K562 (cell line): ENCODE data around the gene GTPBP6. TPM values are rescaled to one million over a fixed set of nuclear protein-coding genes. Genes with fewer than 3 reads are reported as not detected.

Source experiments
- CBFA2T2 ChIP-seq: fragments of 450-650 bp; conservative IDR thresholded peaks from 2 replicates; pipeline ENCODE4 v1.6.1; 2017; ENCODE audit warnings: mild to moderate bottlenecking
- HDAC3 ChIP-seq: fragments of 450-650 bp; IDR thresholded peaks from 2 replicates; pipeline ENCODE4 v1.6.1; 2018; ENCODE audit warnings: borderline replicate concordance, mild to moderate bottlenecking, moderate library complexity; ENCODE audit not compliant: partially characterized antibody
- NUFIP1 ChIP-seq: fragments of 450-650 bp; IDR thresholded peaks from 2 replicates; pipeline ENCODE4 v1.6.1; 2018; ENCODE audit not compliant: partially characterized antibody
- PTTG1 ChIP-seq: fragments of 450-650 bp; IDR thresholded peaks from 2 replicates; pipeline ENCODE4 v1.6.1; 2016; ENCODE audit warnings: low read depth, mild to moderate bottlenecking, missing genetic modification characterization, missing compliant biosample characterization
- RBM34 ChIP-seq: fragments of 200-400 bp; formaldehyde crosslinking; IDR thresholded peaks from 2 replicates; pipeline ENCODE4 v1.6.1; 2018; ENCODE audit warnings: low read length, borderline replicate concordance; ENCODE audit not compliant: insufficient read depth
- TAF1 ChIP-seq: IDR thresholded peaks from 2 replicates; pipeline ENCODE4 v1.6.1; 2011; ENCODE audit warnings: mild to moderate bottlenecking, low read length, moderate library complexity; ENCODE audit not compliant: insufficient read depth, control insufficient read depth, severe bottlenecking; ENCODE audit errors: extremely low read depth
- TGIF2 ChIP-seq: sonication (generic); formaldehyde crosslinking; IDR thresholded peaks from 2 replicates; pipeline ENCODE4 v1.8.1; 2022; ENCODE audit warnings: mild to moderate bottlenecking, missing genetic modification reagents, moderate library complexity
- ZNF785 ChIP-seq: fragments of 250-450 bp; sonication (Bioruptor Pico); IDR thresholded peaks from 2 replicates; pipeline ENCODE4 v1.4.0; 2020; ENCODE audit warnings: mild to moderate bottlenecking
- polyA plus RNA-seq, 8 experiments: library from polyadenylated mRNA; depleted of rRNA in 4 of 8; stranded (reverse) in 5 of 8; unstranded in 3 of 8; fragments of >200 nt; fragmentation: Nextera tagmentation in 2 of 8; fragmentation: Illumina TruSeq in 1 of 8; extraction: Ambion mirVana in 2 of 8; extraction: Trizol in 1 of 8; gene quantifications; 2 replicates each; pipeline versions ENCODE4 v1.2.1 to v1.2.3, GENCODE V29; 2011 to 2014; ENCODE audit warnings: inconsistent platforms in 1 of 8, missing spikeins in 1 of 8
- total RNA-seq, 7 experiments: library from RNA; depleted of rRNA in 6 of 7; stranded (reverse); fragments of >200 nt in 6 of 7; fragmentation: Illumina TruSeq in 2 of 7; extraction: Trizol in 2 of 7; gene quantifications; 2 replicates each; pipeline versions ENCODE4 v1.2.1 to v1.2.3, GENCODE V29; 2011 to 2021; ENCODE audit warnings: low replicate concordance in 1 of 7
- TF ChIP-seq, protein P1 (sequence below): sonication (generic); formaldehyde crosslinking; IDR thresholded peaks from 2 replicates; pipeline ENCODE4 v1.8.1; 2022; ENCODE audit warnings: missing genetic modification reagents
- TF ChIP-seq, protein P2 (sequence below): sonication (generic); formaldehyde crosslinking; IDR thresholded peaks from 2 replicates; pipeline ENCODE4 v1.8.0; 2022; ENCODE audit warnings: missing genetic modification reagents, mild to moderate bottlenecking, moderate library complexity, borderline replicate concordance
- TF ChIP-seq, protein P3 (sequence below): IDR thresholded peaks from 3 replicates; pipeline ENCODE4 v1.6.1; 2011; ENCODE audit warnings: borderline replicate concordance, mild to moderate bottlenecking, moderate library complexity; ENCODE audit not compliant: insufficient read length; ENCODE audit errors: extremely low read depth
- TF ChIP-seq, protein P4 (sequence below), 2 experiments: fragments of 450-650 bp; IDR thresholded peaks; 2 replicates each; pipeline ENCODE4 v1.6.1; 2016; ENCODE audit warnings: mild to moderate bottlenecking in 2 of 2, borderline replicate concordance in 1 of 2, low read depth in 1 of 2, moderate library complexity in 1 of 2

Gene GTPBP6
- total and polyA plus RNA-seq, 9 of the 15 experiments (the other 6 are each of a cell fraction or from before 2014, with no cell fraction given) = 0.24 to 35.2 (median 8.0) TPM

DNA sequence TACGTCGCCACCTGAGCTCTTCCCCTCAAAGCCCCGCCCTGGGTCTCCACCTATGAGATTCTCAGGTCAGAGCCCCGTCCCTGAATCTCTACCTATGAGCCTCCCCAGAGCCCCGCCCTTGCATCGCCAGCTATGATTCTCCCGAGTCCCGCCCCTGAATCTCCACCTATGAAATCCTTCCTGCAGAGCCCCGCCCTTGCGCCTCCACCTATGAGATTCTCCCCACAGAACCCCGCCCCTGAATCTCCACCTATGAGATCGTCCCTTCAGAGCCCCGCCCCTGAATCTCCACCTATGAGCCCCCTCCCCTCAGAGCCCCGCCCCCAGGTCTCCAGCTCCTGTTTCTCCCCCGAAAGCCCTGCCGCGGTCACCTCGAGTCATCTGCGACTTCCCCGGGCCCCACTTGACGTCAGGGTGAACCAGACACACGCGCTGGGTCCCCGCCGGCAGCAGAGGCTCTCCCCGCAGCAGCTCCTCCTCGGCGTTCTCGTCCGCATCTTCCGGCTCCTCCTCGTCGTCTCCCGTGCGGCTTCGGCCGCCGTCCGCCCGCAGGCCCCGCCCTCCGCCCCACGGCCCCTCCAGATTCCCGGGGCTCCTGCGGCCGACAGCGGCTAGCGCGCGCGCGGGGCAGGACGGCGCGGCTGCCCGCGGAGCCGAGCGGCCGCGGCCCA is 393 bp downstream of the GTPBP6 start (continued):
- TF ChIP-seq, protein P1, sequence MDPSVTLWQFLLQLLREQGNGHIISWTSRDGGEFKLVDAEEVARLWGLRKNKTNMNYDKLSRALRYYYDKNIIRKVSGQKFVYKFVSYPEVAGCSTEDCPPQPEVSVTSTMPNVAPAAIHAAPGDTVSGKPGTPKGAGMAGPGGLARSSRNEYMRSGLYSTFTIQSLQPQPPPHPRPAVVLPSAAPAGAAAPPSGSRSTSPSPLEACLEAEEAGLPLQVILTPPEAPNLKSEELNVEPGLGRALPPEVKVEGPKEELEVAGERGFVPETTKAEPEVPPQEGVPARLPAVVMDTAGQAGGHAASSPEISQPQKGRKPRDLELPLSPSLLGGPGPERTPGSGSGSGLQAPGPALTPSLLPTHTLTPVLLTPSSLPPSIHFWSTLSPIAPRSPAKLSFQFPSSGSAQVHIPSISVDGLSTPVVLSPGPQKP = no peak
- TF ChIP-seq TAF1 (peak; percentile 50), HDAC3 (no peak), NUFIP1 (no peak), ZNF785 (no peak), PTTG1 (no peak), RBM34 (no peak), TGIF2 (CRISPR knock-in tag) (no peak), CBFA2T2 (no peak)
- TF ChIP-seq, protein P2, sequence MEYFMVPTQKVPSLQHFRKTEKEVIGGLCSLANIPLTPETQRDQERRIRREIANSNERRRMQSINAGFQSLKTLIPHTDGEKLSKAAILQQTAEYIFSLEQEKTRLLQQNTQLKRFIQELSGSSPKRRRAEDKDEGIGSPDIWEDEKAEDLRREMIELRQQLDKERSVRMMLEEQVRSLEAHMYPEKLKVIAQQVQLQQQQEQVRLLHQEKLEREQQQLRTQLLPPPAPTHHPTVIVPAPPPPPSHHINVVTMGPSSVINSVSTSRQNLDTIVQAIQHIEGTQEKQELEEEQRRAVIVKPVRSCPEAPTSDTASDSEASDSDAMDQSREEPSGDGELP (CRISPR knock-in tag) = peak; percentile 19; the same call in 1 of the 2 replicates
- TF ChIP-seq, protein P3, sequence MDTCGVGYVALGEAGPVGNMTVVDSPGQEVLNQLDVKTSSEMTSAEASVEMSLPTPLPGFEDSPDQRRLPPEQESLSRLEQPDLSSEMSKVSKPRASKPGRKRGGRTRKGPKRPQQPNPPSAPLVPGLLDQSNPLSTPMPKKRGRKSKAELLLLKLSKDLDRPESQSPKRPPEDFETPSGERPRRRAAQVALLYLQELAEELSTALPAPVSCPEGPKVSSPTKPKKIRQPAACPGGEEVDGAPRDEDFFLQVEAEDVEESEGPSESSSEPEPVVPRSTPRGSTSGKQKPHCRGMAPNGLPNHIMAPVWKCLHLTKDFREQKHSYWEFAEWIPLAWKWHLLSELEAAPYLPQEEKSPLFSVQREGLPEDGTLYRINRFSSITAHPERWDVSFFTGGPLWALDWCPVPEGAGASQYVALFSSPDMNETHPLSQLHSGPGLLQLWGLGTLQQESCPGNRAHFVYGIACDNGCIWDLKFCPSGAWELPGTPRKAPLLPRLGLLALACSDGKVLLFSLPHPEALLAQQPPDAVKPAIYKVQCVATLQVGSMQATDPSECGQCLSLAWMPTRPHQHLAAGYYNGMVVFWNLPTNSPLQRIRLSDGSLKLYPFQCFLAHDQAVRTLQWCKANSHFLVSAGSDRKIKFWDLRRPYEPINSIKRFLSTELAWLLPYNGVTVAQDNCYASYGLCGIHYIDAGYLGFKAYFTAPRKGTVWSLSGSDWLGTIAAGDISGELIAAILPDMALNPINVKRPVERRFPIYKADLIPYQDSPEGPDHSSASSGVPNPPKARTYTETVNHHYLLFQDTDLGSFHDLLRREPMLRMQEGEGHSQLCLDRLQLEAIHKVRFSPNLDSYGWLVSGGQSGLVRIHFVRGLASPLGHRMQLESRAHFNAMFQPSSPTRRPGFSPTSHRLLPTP = no peak
- TF ChIP-seq, protein P4, sequence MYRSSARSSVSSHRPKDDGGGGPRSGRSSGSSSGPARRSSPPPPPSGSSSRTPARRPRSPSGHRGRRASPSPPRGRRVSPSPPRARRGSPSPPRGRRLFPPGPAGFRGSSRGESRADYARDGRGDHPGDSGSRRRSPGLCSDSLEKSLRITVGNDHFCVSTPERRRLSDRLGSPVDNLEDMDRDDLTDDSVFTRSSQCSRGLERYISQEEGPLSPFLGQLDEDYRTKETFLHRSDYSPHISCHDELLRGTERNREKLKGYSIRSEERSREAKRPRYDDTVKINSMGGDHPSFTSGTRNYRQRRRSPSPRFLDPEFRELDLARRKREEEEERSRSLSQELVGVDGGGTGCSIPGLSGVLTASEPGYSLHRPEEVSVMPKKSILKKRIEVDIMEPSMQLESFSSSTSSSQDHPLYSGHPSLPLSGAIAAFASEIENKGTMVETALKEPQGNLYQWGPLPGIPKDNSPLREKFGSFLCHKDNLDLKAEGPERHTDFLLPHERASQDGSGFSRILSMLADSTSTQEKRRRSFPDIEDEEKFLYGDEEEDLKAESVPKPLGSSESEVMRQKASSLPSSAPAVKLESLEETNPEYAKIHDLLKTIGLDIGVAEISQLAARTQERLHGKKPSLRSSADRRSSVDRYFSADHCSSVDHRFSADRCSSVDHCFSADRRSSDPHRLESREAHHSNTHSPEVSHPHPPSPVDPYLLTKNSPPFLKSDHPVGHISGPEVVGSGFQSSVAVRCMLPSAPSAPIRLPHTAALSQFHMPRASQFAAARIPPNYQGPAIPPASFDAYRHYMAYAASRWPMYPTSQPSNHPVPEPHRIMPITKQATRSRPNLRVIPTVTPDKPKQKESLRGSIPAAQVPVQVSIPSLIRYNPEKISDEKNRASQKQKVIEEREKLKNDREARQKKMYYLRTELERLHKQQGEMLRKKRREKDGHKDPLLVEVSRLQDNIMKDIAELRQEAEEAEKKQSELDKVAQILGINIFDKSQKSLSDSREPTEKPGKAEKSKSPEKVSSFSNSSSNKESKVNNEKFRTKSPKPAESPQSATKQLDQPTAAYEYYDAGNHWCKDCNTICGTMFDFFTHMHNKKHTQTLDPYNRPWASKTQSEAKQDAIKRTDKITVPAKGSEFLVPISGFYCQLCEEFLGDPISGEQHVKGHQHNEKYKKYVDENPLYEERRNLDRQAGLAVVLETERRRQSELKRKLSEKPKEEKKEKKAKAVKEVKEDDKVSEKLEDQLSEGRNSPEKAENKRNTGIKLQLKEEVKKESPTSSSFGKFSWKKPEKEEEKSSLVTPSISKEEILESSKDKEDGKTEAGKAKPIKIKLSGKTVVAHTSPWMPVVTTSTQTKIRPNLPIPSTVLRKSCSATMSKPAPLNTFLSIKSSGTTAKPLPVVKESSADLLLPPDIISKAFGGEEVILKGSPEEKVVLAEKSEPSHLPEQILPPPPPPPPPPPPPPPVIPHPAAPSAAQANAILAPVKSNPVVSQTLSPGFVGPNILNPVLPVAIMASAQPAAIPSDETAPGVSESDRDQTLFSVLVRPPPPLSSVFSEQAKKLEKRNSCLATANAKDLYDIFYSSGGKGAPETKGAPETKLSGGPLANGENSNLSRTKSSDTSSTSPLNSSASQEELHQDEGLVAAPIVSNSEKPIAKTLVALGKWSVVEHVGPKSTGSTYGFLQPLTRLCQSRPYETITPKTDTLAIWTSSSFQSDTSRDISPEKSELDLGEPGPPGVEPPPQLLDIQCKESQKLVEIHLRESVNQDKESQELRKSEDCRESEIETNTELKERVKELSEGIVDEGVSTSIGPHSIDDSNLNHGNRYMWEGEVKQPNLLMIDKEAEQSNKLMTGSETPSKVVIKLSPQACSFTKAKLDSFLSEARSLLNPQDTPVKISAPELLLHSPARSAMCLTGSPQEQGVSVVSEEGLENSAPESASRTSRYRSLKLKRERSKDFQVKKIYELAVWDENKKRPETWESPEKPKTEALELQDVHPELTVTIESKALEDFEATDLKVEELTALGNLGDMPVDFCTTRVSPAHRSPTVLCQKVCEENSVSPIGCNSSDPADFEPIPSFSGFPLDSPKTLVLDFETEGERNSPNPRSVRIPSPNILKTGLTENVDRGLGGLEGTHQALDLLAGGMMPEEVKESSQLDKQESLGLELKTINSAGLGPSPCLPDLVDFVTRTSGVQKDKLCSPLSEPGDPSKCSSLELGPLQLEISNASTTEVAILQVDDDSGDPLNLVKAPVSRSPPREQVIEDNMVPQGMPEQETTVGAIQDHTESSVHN (IDR thresholded peaks at IDR 0.05; ENCODE audit: borderline replicate concordance in 1 of 2, low read depth in 1 of 2) = 0 out of 4 replicates have a peak, but pooled peaks of 1 of the 2 experiments have one; percentile 65
